ENCODE measurements around the gene AKR7A3. TPM values are rescaled to one million over a fixed set of nuclear protein-coding genes. Genes with fewer than 3 reads are reported as not detected.

Gene AKR7A3
- total RNA-seq, 1 donor from 2014 or later, result 1.5 TPM

DNA sequence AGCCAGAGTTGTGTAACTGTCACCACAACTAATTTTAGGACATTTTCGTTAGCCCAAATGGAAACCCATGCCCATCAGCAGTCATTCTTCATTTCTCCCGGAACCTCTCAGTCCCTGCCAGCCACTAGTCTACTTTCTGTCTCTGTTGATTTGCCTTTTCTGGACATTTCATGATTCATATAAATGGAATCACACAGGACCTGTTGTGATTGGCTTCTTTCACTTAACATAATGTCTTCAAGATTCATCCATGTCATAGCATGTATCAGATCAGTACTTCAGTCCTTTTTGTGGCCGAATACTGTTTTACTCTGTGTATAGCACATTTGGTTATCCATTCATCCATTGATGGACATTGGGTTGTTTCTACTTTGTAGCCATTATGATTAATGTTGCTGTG is 30.6 kb upstream of the AKR7A3 start:
- Mint-ChIP-seq H3K27me3 (ENCODE audit: unreplicated experiment) (no peaks in the 10 kb centered on the region), H3K36me3 (ENCODE audit: unreplicated experiment) (peaks cover 26% of the 10 kb centered on the region), H3K9me3 (ENCODE audit: unreplicated experiment) (no peaks in the 10 kb centered on the region), H3K4me1 (ENCODE audit: unreplicated experiment) (peaks cover 21% of the 10 kb centered on the region), H3K27ac (ENCODE audit: unreplicated experiment) (no peak overlapping the region), H3K4me3 (ENCODE audit: unreplicated experiment) (no peak overlapping the region)
- DNase-seq (ENCODE audit: extremely low spot score, unreplicated experiment), result no peak
- TF ChIP-seq, protein P1, sequence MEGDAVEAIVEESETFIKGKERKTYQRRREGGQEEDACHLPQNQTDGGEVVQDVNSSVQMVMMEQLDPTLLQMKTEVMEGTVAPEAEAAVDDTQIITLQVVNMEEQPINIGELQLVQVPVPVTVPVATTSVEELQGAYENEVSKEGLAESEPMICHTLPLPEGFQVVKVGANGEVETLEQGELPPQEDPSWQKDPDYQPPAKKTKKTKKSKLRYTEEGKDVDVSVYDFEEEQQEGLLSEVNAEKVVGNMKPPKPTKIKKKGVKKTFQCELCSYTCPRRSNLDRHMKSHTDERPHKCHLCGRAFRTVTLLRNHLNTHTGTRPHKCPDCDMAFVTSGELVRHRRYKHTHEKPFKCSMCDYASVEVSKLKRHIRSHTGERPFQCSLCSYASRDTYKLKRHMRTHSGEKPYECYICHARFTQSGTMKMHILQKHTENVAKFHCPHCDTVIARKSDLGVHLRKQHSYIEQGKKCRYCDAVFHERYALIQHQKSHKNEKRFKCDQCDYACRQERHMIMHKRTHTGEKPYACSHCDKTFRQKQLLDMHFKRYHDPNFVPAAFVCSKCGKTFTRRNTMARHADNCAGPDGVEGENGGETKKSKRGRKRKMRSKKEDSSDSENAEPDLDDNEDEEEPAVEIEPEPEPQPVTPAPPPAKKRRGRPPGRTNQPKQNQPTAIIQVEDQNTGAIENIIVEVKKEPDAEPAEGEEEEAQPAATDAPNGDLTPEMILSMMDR (IDR thresholded peaks at IDR 0.05), result no peak

GRCh38 chr1:19317126-19317910 is 28.7 kb upstream of the AKR7A3 start:
- Mint-ChIP-seq H3K36me3 (ENCODE audit: unreplicated experiment) (peaks cover 19% of the 10 kb centered on the region), H3K27ac (ENCODE audit: unreplicated experiment) (no peak overlapping the region), H3K4me1 (ENCODE audit: unreplicated experiment) (peaks cover 30% of the 10 kb centered on the region), H3K9me3 (ENCODE audit: unreplicated experiment) (no peaks in the 10 kb centered on the region), H3K4me3 (ENCODE audit: unreplicated experiment) (no peak overlapping the region), H3K27me3 (ENCODE audit: unreplicated experiment) (no peaks in the 10 kb centered on the region)
- TF ChIP-seq, protein P1 (IDR thresholded peaks at IDR 0.05), result no peak
- no peak for DNase-seq (ENCODE audit: extremely low spot score, unreplicated experiment)

DNA sequence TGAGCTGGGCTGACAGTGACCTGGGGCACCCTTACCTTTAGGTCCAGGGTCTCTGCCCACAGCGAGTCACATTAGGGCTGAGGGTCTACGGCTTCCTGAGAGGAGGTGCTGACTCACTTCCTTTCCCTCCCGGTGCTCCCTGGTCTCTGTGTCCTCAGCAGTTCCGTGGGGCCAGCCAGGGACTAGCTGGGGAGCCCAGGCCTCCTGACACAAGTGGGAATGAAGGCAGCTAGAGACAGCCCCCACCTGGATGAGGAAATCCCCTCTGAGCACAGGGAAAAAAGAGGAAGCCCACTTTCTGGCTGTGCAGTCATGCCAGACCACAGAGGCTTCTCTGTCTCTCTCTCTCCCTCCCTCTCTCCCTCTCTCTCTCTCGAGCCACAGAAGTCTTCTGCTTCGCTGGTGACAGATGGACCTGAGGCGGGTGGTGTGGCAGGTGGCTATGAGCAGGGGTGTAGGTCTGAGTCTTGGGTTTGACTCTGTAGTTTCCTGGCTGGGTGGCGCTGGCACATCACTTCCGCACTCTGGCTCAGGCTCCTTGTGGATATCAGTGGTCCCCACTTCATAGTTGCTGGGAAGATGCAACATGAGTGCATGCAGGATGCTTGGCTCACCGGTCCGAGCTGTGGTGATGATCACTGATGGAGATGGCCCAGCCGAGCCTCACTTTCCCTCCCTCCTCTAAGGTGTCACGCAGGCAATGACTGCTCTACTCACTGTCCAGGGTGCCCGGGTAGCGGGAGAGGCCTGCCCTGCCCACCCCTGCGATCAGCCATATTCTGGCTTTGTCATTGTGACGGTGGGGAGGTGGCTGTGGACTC is 27.0 kb upstream of the AKR7A3 start:
- TF ChIP-seq, protein P1 (IDR thresholded peaks at IDR 0.05), result no peak
- Mint-ChIP-seq H3K9me3 (ENCODE audit: unreplicated experiment) (no peaks in the 10 kb centered on the region), H3K36me3 (ENCODE audit: unreplicated experiment) (peaks cover 18% of the 10 kb centered on the region), H3K4me1 (ENCODE audit: unreplicated experiment) (peaks cover 39% of the 10 kb centered on the region), H3K4me3 (ENCODE audit: unreplicated experiment) (no peak overlapping the region), H3K27me3 (ENCODE audit: unreplicated experiment) (no peaks in the 10 kb centered on the region), H3K27ac (ENCODE audit: unreplicated experiment) (no peak overlapping the region)
- no peak for DNase-seq (ENCODE audit: extremely low spot score, unreplicated experiment)

DNA sequence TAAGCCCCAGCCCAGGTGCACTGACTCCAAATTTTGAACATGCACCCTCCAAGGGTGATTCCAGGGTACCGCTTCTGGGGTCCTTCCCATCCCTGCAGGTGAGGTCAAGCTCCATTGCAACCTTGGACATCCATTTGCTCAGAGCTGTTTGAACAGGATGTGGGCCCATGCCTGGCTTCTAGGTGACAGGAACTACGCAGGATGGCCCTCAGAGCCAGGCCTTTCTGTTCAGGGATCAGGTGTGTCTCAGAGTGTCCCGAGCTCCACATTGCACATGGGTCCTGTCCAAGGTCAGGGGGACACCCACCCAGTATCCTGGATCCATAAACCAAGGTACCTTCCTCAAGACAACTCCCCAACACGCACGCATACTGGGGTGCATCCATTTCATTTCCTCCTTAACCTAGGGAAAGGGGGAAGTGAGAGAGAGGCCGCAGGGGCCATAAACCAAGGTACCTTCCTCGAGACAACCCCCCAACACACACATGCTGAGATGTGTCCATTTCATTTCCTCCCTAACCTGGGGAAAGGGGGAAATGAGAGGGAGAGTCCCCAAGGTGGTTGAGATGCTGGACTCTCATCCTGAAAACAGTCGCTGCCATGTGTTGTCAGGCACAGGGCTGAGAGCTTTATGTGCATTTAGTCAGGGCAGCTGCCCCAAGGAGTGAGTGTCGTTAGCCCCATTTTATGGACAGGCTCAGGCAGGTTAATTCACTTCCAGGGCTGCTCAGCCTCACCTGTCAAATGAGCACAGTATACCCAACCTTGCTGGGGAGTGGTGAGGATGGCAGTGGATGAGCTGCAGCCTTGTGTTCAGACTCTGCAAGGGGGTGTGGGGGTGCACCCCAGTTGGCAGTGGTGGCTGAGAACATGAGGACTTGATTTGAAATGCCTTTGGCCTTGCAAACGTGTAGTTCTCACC is 25.7 kb upstream of the AKR7A3 start:
- Mint-ChIP-seq H3K36me3 (ENCODE audit: unreplicated experiment) (peaks cover 16% of the 10 kb centered on the region), H3K4me1 (ENCODE audit: unreplicated experiment) (peaks cover 46% of the 10 kb centered on the region), H3K9me3 (ENCODE audit: unreplicated experiment) (no peaks in the 10 kb centered on the region), H3K27me3 (ENCODE audit: unreplicated experiment) (no peaks in the 10 kb centered on the region), H3K4me3 (ENCODE audit: unreplicated experiment) (peak overlapping the region; percentile 10), H3K27ac (ENCODE audit: unreplicated experiment) (no peak overlapping the region)
- TF ChIP-seq, protein P1 (IDR thresholded peaks at IDR 0.05), result no peak
- no peak for DNase-seq (ENCODE audit: extremely low spot score, unreplicated experiment)
